SK-N-DZ (cell line): ENCODE data around the gene DPH7.
"Not testable (repeated sequence)": the region's sequence is repeated elsewhere in the genome, so short reads cannot be mapped to it uniquely, and the experiment has no call there.

ENCODE experiments used
- DNase-seq: peaks from one replicate; pipeline ENCODE4 v3.0.0-alpha.2; 2015; ENCODE audit warnings: low spot score

Gene DPH7

DNA sequence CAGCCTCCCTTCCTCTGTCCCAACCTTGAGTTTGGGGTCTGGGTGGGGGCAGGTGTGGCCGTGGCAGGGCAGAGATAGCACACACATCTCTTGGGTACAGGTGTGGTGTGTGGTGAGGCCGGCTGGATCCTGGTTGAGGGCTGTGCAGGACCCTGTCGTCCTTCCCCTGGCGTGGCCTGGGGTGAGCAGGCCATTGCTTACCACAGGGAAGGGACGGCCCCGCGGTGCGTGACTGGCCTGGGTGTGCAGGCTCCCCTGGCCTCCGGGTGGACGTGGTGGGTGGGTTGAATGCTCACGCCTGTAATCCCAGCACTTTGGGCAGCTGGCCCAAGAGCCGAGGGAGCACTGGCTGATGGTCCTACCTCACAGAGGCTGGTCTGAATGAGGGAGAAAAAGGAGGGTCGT lies 28.0 kb upstream of the DPH7 start:
- DNase-seq = no peak

DNA sequence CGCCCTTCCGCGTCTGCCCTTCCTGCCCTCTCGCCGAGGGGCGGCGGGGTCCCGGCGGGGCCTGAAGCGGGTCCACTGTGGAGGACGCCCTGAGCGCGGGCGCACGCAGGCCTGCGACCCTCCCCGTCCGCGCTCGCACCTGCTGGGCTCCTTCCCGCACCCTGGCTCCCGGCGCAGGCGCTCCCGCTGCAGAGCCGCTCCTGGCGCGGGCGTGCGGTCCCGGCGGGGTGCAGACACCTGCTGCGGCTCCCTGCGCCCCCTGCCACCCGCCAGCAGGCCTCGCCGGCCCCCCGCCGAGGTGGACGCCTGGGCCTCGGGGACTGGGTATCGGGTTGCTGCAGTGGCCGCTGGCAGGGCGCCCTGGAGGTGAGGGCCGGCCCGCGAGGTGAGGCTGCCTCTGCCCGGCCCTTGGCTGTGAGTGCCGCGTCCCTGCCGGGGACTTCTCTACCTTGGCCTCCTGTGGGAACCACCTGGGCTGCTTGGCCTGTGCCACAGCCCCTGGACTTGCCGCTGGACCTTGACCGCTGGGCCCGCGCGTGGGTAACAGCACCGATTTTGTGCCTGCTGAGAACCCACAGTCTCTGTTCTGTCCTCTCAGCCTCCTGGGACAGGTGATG lies 27.4 kb upstream of the DPH7 start:
- no peak for DNase-seq

DNA sequence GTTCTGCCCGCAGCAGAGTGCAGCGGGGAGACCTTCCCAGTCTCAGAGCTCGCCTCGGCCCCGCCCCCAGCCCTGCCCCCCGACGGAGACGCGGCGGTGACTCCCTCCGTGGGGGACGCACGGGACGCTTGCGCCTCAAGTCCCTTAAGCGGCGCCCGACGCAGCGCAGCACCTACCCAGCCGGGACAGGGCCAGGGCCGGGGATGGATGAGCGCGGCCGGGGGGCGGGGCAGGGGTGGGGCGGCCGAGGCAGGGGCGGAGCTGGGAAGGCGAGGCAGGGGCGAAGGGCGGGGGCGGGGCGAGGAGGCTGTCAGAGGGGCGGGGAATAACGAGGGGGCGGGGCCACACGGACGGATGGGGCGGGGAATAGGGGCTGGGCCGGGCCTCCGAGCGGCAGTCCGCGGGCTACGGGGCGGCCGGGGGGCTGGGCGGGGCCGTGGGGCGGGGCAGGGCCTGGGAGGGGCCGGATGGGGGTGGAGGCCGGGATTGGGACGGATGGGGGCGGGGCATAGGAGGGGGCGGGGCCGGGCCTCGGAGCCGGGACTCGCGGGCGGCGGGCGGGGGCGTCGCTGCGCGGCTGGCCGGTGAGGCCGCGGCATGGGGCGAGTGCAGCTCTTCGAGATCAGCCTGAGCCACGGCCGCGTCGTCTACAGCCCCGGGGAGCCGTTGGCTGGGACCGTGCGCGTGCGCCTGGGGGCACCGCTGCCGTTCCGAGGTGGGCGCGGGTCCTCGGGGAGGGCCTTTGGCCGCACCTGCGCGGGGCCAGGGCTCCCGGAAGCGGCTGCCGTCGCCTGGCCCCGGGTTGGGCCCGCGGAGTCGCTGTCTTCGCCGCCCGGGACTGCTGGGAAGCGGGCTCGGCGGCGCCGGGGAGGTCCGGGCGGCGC lies 26.6 kb upstream of the DPH7 start, which contains the start of gene ARRDC1:
TSS of gene ARRDC1 (plus strand) at position 566 of the 884 bp plus-strand sequence. CDS start at position 598, 32 bp downstream.
- peak; percentile 94 for DNase-seq

DNA sequence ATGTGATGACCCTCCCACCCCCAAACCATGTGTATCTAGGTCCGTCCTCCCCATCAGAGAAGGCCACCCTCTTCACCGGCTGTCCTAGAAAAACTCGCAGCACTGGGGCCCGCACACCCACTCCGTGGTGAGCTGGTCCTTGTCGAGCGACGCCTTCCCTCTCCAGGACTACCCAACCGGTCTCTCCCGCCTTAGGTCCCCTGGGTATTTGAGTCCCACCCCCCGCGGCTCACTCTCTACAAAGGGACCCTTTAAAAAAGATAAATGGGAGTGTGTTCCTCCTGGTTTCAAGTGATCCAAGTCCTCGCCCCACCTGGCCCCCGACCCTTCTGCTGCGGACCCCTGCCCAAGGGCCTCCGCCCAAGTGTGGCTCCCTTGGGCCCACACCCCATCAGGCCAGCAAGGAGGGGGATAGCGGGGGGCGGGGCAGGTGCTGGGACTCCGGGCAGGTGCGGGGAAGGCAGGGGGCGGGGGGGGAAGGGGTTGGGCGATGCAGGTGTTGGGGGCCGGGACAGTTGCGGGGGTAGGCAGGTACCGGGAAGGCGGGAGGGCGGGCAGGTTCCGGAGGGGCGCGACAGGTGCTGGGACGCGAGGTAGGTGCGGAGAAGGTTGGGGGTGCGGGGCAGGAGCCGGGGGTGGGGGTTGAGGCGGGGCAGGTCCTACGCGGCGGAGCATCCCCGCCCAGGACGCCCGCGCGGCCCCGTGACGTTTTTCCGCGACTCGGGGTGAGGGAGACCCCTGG lies 25.8 kb upstream of the DPH7 start:
- DNase-seq = no peak

DNA sequence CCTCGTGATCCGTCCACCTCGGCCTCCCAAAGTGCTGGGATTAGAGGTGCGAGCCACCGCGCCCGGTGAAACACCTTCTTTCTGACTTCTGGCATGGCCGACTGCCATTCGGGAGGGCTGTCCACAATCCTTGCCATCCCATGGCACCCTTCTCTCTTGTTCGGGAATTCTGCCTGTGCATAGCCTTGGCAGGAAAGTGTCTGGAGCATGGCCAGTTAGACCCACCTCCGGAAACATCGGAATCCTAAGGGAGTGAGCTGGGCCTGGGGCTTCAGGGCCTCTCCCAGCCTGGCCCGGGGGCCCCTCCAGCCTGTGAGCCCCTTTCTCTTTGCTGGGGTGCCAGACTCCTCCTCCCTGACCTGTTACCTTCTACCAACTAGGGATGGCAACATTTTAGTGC lies 25.2 kb upstream of the DPH7 start:
- no peak for DNase-seq

DNA sequence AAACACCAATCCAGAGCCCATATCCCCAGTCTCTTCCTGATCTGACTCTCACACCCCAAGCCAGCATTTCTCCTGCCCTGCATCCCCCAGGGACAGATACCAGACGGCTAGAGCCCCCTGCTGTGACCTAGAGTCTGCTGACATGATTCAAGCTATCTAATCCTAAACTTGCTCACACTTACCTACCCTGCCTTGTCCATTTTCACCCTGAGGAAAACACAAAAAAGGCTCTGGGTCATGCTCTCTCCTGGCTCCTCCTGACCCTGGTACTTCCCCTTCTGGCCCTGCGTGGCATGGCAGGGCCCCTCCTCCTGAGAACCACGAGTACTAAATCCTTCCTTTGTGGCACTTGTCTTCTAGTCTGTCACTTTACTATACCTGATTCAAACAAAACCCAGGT lies 23.9 kb upstream of the DPH7 start:
- DNase-seq = no peak

DNA sequence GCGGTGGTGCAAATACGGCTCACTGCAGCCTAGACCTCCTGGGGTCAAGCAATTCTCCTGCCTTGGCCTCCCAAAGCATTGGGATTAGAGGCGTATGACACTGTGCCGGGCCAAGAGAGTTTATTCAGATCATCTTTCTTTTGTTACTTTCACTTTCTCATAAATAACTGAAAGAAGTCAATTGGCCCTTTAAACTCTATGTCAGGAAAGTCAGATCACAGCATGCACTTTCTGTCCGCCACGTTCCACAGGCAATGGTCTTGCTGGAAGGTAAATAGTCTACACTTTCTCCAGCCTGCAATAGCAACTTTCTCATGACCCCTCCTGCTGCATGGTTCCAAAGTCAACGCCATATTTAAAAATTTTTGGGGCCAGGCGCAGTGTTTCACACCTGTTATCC lies 20.2 kb upstream of the DPH7 start:
- DNase-seq = no peak

DNA sequence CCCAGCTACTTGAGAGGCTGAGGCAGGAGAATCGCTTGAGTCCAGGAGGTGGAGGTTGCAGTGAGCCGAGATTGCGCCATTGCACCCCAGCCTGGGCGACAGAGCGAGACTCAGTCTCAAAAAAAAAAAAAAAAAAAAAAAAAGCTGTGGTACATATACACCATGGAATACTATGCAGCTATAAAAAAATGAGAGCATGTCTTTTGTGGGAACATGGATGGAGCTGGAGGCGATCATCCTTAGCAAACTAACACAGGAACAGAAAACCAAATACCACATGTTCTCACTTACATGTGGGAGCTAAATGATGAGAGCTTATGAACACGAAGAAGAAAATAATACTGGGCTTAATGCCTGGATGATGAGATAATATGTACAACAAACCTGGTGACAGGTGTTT lies 17.9 kb upstream of the DPH7 start:
- not testable (repeated sequence) for DNase-seq

DNA sequence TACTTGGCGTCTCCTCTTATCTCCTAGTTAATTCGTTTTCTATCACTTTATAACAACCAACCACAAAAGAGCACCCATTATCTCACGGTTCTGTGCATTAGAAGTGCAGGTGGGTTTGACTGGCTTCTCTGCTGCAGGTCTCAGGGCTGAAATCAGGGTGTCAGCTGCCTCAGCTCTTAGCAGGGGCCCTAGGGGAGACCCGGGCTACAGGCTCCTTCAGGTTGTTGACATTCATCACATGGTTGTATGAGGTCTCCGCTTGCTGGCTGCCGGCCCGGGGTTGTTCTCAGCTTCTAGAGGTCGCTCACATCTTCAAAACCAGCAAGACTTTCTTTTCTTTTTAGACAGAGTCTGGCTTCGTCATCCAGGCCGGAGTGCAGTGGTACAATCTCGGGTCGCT lies 14.5 kb upstream of the DPH7 start:
- no peak for DNase-seq

DNA sequence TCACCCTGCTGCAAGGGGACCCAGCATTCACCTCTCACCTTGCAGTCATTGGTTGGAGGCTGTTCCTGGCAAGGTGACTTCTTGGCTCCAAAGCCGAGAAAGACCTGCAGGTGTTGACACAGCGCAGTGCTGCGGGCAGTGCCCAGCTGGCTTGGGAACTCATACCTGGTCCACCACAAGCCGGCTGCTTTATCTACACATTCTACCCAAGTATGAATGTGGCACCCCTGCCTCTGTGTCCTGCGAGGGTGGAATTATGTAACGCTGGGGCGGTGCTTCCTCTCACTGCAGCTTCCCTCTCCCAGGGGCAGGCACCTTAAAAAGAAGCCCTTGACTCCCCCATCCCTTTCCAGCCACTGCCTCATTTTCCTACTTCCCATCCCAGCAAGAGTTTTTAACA lies 14.0 kb upstream of the DPH7 start:
- no peak for DNase-seq

DNA sequence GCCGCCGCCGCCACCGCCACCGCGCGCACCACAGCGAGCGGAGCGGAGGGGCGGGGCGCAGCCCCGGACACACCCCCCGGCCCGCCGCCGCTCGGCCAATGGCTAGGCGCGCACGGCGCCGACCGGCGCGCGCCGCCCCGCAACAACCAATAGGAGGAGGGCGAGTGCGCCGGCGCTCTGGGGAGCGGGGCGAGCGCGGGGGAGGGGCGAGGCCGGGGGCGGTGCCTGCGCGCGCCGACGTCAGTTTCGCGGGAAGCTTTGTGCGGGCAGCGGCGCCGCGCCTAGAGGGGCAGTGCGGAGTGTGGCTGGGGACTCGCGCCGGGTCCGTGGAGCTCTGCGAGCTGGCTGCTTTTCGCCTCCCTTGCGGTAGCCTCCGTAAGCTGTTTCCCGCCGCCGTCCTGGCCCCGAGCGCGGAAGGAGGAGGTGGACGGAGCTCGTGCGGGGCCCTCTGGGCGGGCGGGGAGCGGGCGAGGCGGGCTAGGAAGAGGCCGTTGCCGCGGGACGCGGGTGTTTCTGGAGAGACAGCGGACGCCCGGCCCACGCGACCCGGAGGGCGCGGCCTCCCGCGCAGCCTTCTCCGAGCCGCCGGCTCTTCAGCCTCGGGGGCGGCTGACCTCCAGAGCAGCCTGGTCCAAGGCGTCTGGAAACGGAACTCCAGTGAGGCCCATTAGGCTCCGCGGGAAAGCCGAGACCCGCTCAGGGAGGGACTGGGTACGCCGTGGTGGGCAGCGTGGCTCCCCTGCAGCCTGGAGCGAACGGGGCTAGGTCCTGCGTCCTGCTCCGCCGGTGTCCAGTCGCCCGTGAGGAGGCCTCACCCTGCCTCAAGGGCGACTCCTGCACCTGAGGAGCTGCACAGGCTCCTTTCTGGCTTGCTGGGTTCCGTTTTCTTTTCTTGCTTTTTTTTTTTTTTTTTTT lies 12.0 kb upstream of the DPH7 start, which contains the start of gene ZMYND19:
TSS of gene ZMYND19 (minus strand) at position 44 of the 915 bp plus-strand sequence. CDS start 249 bp downstream, outside the sequence.
- DNase-seq = peak; percentile 84

DNA sequence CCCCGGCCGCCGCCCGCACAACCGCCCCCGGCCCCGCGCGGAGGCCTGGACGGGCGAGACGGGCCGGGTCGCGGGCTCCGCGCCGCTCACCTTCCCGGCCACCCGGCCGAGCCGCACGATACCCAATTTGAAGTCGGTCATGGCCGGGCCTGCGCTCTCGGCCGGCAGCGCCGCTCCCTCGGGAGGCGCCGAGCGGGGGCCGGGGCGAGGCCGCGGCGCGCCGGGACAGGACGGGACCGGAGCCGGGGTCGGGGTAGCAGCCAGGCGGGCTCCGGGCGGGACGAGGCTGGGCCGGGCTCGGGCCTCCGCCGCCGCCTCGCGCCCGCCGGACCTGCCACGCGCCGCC lies 11.4 kb upstream of the DPH7 start:
- DNase-seq = no peak

DNA sequence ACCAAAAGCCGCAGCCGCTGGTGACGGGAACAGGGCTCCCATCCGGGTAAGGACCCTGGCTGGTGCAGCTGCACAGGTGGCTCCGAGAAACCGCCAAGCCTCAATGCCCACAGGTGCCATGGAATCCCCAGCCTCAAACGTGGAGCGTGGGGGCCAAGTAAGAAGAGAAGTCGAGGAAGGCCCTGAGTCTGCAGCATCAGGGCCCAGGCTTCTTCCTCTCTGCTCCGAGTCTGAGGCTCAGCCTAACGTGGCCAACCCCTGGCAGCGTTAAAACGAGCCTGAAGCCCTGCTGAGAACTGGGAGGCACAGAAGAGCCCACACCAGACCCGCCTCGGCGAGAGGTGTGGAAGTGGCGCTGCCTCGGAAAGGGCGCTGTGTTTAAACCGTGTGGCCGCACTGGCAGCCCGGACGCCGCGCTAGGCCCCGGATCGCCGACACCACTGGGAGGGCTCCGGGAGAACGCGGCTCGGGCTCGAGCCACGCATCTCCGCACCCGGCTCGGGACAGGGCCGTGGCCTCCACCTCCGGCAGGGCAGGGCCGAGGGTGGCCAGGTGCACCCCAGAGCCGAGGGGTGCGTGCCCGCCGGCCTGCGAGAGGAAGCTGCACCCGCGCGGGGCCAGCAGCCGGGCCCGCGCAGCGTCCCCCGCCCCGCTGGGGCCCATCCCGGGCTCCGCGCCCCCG lies 10.9 kb upstream of the DPH7 start:
- no peak for DNase-seq

DNA sequence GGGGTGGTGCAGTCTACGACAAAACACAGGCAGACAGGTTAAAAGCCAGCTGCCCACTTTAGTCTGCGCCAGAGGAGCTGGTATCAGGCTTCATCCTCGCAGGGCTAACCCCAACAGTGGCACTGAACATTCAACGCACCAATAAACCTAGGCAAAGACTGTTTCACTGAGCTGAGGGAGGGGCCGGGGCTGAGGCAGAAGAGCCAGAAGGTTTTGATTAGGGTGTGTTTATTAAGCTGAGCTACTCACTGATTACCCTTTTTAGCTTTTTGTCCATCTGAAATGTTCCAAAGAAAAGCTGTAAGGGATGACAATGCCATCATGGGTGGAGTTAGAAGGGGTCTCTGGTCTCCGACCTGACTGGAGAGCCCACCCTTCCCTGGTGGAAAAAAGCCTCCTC lies 10.2 kb upstream of the DPH7 start:
- no peak for DNase-seq

DNA sequence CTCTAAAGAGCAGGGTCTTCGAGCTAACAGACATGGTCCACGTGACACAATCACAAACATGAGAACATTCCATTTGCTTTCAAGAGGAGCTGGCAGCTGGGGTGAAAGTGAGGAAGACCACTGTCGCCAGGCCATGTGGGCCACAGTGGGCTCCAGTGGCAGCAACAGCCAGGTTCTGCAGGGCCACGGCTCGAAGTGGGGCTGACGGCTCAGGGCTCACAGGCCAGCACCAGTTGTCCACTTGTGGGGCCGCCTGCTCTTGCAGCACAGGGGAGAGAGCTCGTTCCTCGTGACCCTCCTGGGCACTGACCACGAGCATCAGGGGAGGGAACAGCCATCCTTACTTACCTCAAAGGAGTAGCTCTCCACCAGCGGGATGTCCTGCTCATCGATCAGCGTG lies 9.6 kb upstream of the DPH7 start:
- no peak for DNase-seq

DNA sequence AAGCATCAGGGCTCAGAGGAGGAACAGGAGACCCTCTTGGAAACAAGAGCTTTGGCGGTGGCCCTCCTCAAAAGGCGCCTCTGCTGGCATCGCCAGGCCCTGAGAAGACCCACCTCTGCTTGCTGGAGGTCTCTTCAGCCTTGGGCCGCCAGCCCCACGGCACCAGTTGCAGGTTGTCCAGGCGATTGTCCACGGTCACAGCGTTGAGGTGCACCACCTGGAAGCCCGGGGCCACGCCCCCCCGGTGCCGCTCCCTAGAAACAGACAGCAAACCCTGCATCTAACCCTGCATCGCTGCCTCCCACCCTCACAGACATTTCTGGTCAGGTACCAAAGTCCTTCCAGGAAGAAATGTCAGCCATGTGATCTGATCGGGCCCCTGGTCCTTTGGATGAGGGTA lies 8.1 kb upstream of the DPH7 start:
- no peak for DNase-seq

DNA sequence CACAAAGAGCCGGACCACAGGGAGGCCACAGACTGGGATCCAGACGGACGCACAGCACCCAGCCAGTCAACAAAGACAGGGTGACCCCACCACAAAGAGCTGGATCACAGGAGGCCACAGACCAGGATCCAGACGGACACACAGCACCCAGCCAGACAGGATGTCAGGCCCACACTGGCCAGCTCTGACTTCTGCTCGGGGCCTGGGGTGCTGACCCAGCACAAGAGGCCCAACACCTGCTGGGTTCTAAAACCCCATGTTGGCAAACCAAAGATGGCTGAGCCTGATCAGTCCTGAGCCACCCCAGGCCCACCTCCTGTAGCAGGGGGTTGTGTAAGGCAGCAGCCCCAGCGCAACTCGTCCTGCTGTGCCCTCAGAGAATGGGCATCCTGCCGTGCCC lies 5.2 kb upstream of the DPH7 start:
- DNase-seq = no peak

DNA sequence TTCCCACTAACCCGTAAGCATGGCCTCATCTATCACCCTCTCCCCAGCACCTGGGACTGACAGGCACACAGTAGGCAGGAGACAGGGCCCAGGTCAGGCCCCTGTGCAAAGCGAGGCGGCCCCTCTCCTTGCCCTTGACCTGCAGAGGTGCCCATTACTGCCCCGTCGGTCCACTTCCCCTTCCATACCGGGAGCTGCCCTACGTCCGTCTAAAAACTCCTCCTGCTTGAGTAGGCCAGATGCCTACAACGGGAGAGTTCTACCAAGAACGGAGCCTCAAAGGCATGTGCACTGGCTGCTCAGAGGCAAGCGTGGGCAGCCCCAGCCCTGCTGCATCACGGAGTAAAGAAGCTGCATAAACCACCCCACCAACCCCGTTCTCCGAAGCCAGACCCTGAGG lies 4.6 kb upstream of the DPH7 start:
- DNase-seq = no peak

DNA sequence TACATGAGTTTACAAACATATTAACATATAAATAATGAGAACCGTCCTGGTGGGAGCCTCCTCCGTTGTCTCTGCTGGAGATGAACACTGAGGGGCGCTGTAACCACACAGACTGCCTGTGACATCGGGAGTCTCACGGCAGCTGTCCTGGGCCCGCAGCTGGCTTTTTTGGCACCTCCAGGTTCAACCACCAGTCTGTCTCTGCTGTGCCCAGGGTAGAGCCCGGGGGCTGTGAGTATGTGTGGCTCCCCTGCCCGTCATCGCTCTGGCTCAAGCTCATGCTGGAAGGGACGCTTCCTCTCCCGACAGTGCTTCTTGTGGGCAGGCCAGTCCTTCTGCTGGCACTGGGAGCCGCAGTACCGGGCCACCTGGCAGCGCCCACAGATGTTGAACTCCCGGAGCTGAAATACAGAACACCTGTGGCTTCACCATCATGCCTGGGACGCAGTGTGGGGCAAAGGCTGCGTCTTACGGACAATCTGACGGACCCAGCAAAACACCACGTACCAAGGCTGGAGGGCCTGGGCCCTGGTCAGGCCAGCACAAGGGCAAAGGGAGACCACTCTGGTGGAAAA lies 3.6 kb upstream of the DPH7 start:
- no peak for DNase-seq
